Esophagus muscularis mucosa (tissue), 4 donors: ENCODE measurements around the gene CCDC92. TPM values are rescaled to one million over a fixed set of nuclear protein-coding genes. Genes with fewer than 3 reads are reported as not detected.
A peak's percentile ranks its signal among the peaks of the same experiment; 100 is the strongest.

ENCODE experiments used
- DNase-seq: peaks from one replicate; pipeline ENCODE4 v3.0.0-alpha.2; 2017; ENCODE audit errors: extremely low spot score
- H3K27ac ChIP-seq, 4 donors: fragments of 200-600 bp; sonication (generic); replicated peaks in 1 of 4; 1 replicate in 3 of 4; 2 replicates in 1 of 4; pipeline ENCODE4 v1.5.1; 2016 to 2019; ENCODE audit warnings: mild to moderate bottlenecking in 1 of 4
- H3K27me3 ChIP-seq, 4 donors: fragments of 200-600 bp; sonication (generic); one replicate each; pipeline versions ENCODE4 v1.5.1 to v1.6.0; 2016 to 2019
- H3K36me3 ChIP-seq, 4 donors: fragments of 200-600 bp; sonication (generic); one replicate each; pipeline ENCODE4 v1.5.1; 2016 to 2019
- H3K4me1 ChIP-seq, 4 donors: fragments of 200-600 bp; sonication (generic); one replicate each; pipeline ENCODE4 v1.5.1; 2016 to 2019
- H3K4me3 ChIP-seq, 4 donors: fragments of 200-600 bp; sonication (generic); 1 replicate in 2 of 4; 2 replicates in 2 of 4; pipeline ENCODE4 v1.5.1; 2016 to 2019; ENCODE audit warnings: mild to moderate bottlenecking in 4 of 4, moderate library complexity in 1 of 4
- H3K9me3 ChIP-seq, 4 donors: fragments of 200-600 bp; sonication (generic); 1 replicate in 3 of 4; 2 replicates in 1 of 4; pipeline ENCODE4 v1.5.1; 2016 to 2019
- EP300 ChIP-seq: sonication (generic); formaldehyde crosslinking; IDR thresholded peaks from one replicate; pipeline ENCODE4 v1.6.1; 2017; ENCODE audit warnings: antibody characterized with exemption
- POLR2A ChIP-seq: fragments of 450-650 bp; IDR thresholded peaks from one replicate; pipeline ENCODE4 v1.6.1; 2017; ENCODE audit warnings: antibody characterized with exemption, moderate library complexity, mild to moderate bottlenecking, low read depth
- POLR2AphosphoS5 ChIP-seq, 2 donors: sonication (generic); formaldehyde crosslinking; IDR thresholded peaks; one replicate each; pipeline ENCODE4 v1.6.1; 2017; ENCODE audit warnings: antibody characterized with exemption in 2 of 2
- WGBS: methylation state at CpG from one replicate; pipeline ENCODE4 v1.1.5; 2018; 5-methylcytosine and 5-hydroxymethylcytosine counted together
- intact Hi-C: fragments of 100-400 bp; cut with DNase I; formaldehyde crosslinking; loops from one replicate; pipeline ENCODE4 v1.15.1; 2023
- total RNA-seq, 4 donors: library from RNA; depleted of rRNA; stranded (reverse); fragments of >200 nt; gene quantifications; one replicate each; pipeline versions ENCODE4 v1.1.0 to v1.2.1, GENCODE V29; 2016
- TF ChIP-seq, protein P1 (sequence below), 3 experiments: fragments of 200-600 bp in 2 of 3; fragments of 450-650 bp in 1 of 3; sonication (generic) in 2 of 3; IDR thresholded peaks; one replicate each; pipeline ENCODE4 v1.5.1; 2017 to 2019; ENCODE audit warnings: antibody characterized with exemption in 3 of 3, mild to moderate bottlenecking in 2 of 3, moderate library complexity in 1 of 3

The CCDC92 gene
- total RNA-seq, 4 donors from 2014 or later = 42.2 to 66.3 (median 54.1) TPM

DNA sequence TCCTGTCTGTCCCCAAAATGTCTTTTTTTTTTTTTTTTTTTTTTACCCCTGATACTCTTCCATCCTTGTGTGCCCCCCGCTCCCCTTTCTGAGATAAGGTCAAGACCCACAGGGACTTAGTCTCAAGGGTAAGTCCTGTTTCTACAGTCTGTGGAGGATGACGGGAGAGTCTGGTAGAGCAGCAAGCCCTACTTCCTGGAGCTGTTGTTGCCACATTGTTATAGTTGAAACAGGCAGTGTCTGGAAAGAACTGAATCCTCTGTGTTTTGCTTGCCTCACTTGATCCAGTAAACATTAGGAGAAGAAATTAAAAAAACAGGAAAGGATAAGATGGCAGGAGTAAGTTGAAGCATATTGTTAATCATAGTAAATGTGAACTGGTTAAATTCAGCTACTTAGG lies 45.9 kb upstream of the CCDC92 start:
- Histone ChIP-seq H3K4me3 (no peak overlapping the region), H3K4me1 (peaks cover 4 to 14% (median 7%) of the 10 kb centered on the region in 4 donors), H3K27me3 (no peaks in the 10 kb centered on the region), H3K27ac (peak overlapping the region in 1 of 4 donors; percentile 23), H3K9me3 (no peaks in the 10 kb centered on the region), H3K36me3 (peaks cover 0 to 11% (median 2%) of the 10 kb centered on the region in 4 donors)
- 74% methylated on average over 2 of the region's 2 CpGs for WGBS
- DNase-seq = no peak
- intact Hi-C loops = no loop called here
- TF ChIP-seq, protein P1, sequence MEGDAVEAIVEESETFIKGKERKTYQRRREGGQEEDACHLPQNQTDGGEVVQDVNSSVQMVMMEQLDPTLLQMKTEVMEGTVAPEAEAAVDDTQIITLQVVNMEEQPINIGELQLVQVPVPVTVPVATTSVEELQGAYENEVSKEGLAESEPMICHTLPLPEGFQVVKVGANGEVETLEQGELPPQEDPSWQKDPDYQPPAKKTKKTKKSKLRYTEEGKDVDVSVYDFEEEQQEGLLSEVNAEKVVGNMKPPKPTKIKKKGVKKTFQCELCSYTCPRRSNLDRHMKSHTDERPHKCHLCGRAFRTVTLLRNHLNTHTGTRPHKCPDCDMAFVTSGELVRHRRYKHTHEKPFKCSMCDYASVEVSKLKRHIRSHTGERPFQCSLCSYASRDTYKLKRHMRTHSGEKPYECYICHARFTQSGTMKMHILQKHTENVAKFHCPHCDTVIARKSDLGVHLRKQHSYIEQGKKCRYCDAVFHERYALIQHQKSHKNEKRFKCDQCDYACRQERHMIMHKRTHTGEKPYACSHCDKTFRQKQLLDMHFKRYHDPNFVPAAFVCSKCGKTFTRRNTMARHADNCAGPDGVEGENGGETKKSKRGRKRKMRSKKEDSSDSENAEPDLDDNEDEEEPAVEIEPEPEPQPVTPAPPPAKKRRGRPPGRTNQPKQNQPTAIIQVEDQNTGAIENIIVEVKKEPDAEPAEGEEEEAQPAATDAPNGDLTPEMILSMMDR (IDR thresholded peaks at IDR 0.05) = no peak
- TF ChIP-seq POLR2A (no peak), POLR2AphosphoS5 (IDR thresholded peaks at IDR 0.05) (no peak), EP300 (no peak)

DNA sequence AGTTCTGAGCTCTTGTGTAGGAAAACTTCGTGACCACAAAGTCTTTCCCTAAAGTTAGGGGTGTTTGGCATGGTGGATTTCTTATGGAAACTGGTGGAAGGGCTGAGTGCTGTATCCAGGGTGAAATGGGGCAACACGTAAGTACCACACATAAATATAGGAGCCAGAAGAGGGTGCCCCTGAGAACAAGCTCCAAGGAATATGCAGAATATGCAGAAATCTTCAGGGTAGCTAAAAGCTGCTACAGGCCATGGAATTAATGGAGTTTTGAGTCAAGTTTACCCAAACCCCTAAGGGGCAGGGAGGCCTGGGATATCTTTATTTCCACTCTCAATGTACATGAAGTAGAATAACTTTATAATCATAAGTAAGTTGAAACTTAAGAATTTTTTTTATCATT lies 44.4 kb upstream of the CCDC92 start:
- H3K4me1 ChIP-seq = peaks cover 4 to 14% (median 7%) of the 10 kb centered on the region in 4 donors
- H3K9me3 ChIP-seq = no peaks in the 10 kb centered on the region
- 89% methylated on average over 2 of the region's 2 CpGs for WGBS
- no peak for DNase-seq
- TF ChIP-seq, protein P1 (IDR thresholded peaks at IDR 0.05) = no peak
- TF ChIP-seq POLR2AphosphoS5 (IDR thresholded peaks at IDR 0.05) = no peak
- intact Hi-C loops = no loop called here
- no peaks in the 10 kb centered on the region for H3K27me3 ChIP-seq
- no peak overlapping the region for H3K27ac ChIP-seq
- H3K4me3 ChIP-seq = no peak overlapping the region
- H3K36me3 ChIP-seq = peaks cover 0 to 25% (median 15%) of the 10 kb centered on the region in 4 donors

DNA sequence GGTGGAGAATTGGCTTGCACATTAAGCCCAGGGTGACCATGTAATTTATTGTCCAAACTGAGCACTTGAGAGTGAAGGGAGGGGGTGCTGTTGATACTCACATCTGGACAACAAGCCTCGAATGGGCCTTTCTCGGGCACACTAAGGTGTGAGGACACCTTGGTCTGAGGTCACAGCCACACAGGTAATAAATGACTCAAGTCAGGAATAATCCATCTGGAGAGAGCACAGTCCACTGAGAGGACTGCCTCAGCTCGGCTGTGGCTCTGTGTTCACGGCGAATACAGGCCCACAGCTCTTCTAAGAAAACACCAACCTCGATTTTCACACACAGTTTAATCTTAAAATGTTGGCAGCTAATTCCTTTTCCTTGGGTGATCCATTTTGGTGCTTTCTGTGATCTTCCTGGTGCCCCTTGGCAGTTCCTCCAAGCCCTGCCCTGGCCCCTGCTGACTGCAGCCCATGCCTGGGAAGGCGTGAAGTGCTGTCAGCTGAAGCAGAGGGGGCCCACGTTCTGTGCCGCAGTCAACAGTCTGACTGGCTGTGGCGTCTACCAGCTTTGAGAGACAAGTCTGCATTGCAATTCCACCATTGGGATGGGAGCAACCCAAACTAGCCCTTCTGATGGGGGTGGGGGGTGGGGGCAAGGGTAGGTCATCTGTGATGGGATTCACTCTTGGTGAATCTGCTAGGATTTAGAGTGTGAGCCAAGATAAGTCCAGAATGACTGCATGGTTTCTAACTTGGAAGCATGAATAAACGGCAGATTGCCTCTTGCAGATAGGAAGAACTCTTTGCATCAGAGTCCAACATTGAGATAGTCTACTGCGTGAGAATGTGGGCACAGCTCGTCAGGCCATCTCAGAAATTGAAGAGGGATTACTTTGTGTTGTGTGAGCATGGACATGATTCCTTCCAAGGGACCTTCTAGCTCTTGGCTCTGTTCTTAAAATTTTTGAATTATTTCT lies 43.1 kb upstream of the CCDC92 start:
- TF ChIP-seq POLR2AphosphoS5 (IDR thresholded peaks at IDR 0.05) (no peak), EP300 (no peak), POLR2A (no peak)
- TF ChIP-seq, protein P1 (IDR thresholded peaks at IDR 0.05) = no peak
- no peaks in the 10 kb centered on the region for H3K9me3 ChIP-seq
- no peaks in the 10 kb centered on the region for H3K27me3 ChIP-seq
- H3K36me3 ChIP-seq = peaks cover 5 to 38% (median 28%) of the 10 kb centered on the region in 4 donors
- intact Hi-C loops = no loop called here
- 93% methylated on average over 12 of the region's 13 CpGs for WGBS
- peaks cover 0 to 9% (median 3%) of the 10 kb centered on the region in 4 donors for H3K4me1 ChIP-seq
- no peak overlapping the region for H3K4me3 ChIP-seq
- no peak overlapping the region for H3K27ac ChIP-seq
- no peak for DNase-seq

DNA sequence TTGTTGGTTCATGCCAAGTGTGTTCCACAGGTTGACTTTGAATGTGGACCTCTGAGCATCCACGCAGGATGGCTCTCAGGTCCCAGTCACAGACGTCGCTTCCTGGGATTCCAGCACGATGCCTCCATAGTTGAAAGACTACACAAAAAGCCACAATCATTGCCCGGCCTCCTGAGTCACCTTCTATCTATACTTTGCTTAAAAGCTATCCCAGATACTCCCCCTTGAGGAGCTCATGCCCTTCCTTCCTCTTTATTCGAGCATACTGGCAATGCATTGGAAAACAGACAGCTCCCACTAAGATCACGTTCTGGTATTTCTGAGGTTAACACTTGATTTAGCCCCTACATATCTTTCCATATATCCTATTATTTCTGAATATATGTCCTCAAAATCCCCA lies 40.4 kb upstream of the CCDC92 start:
- intact Hi-C loops = no loop called here
- DNase-seq = no peak
- H3K4me3 ChIP-seq = no peak overlapping the region
- no peak overlapping the region for H3K27ac ChIP-seq
- H3K27me3 ChIP-seq = no peaks in the 10 kb centered on the region
- WGBS = 92% methylated on average over 7 of the region's 7 CpGs
- H3K36me3 ChIP-seq = peaks cover 5 to 47% (median 31%) of the 10 kb centered on the region in 4 donors
- H3K4me1 ChIP-seq = peaks cover 0 to 8% (median 4%) of the 10 kb centered on the region in 4 donors
- H3K9me3 ChIP-seq = no peaks in the 10 kb centered on the region
- TF ChIP-seq POLR2AphosphoS5 (IDR thresholded peaks at IDR 0.05) (no peak), EP300 (no peak), POLR2A (no peak)
- TF ChIP-seq, protein P1 (IDR thresholded peaks at IDR 0.05) = no peak
